ENCODE data around the gene CCND1.

The CCND1 gene

DNA sequence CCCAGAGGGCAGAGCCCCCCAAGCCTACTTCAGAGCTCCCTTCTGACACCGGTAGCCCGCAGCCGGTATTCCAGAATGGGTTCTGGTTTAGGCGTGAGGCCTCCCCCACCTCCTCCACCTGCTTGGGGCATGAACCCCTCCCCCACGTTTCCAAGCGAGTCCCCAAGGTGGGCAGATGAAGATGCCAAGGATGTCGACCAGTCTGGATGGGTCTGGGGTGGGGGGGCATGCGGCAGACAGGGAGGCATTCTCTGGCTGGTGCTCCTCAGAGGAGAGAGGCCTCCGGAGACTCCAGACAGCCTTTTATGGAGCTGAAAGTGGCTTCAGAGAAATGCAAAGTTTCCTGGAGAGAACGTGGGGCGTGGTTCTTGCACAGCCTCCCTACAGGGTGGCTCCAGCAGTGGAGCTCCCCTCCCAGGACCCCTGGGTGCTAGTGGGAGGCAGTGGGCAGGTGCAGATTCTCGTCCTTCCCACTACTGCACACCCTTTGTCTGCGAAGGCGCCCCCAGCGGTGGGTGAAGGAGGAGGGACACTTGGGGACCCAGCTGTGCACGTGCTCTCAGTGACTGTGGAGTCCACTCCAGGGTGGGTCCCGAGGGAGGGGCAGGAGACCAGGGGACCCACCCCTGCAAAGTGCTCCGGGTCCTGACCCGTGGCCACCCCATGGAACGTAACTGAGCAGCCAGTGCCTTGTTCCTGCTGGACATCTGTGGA, 4.2 kb downstream of the CCND1 start:
- no peak for DNase-seq (ENCODE audit: insufficient read length, low spot score)
- TF ChIP-seq POLR2A (IDR thresholded peaks at IDR 0.05; ENCODE audit: low read depth, low read length) = no peak
- no peak for TF ChIP-seq TAF1 (IDR thresholded peaks at IDR 0.05; ENCODE audit: low read depth, low read length)
- no peak for TF ChIP-seq POLR2AphosphoS5 (IDR thresholded peaks at IDR 0.05; ENCODE audit: low read depth, low read length)
- no peak for TF ChIP-seq PAX5 (IDR thresholded peaks at IDR 0.05; ENCODE audit: insufficient read depth, low read length, severe bottlenecking)
- no peak for TF ChIP-seq SPI1 (IDR thresholded peaks at IDR 0.05; ENCODE audit: low read depth, low read length)
- no peak for TF ChIP-seq POU2F2 (IDR thresholded peaks at IDR 0.05; ENCODE audit: low read depth, low read length)
- FAIRE-seq = no peak

DNA sequence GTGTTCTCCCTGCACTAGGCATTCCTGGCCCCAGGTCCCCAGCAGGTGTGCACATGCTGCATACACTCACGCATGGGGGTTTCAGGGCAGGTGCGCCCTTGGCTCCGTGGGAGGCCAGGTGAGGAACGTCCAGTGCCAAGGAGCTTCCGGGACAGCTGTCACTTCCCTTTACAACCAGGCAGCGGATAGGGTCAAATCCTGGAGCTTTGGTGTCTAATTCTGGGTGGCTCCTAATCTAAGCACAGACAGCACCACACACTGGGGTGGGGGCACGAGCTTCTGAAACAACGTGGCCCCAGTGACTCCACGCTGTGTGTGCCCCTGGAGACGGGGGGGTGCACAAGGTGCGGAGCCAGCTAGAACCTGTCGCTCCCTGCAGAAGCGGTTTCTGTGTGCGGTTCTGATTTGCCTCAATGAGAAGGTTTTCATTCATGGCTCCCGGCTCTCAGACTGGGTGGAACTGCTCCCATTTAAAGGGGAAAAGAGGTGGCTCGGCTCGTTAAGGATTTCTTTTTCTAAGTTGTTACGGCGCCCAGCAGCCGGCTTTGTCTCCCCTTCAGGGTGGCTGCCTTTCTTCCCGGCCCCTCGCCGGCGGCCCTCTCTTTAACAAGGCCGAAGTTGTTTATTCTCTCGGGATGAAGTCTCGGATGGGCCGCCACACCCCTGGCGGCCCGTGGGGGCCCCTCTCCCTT, 5.0 kb downstream of the CCND1 start:
- DNase-seq (ENCODE audit: insufficient read length, low spot score) (no peak), FAIRE-seq (no peak)
- TF ChIP-seq POLR2AphosphoS5 (IDR thresholded peaks at IDR 0.05; ENCODE audit: low read depth, low read length) = no peak
- no peak for TF ChIP-seq POU2F2 (IDR thresholded peaks at IDR 0.05; ENCODE audit: low read depth, low read length)
- no peak for TF ChIP-seq SPI1 (IDR thresholded peaks at IDR 0.05; ENCODE audit: low read depth, low read length)
- no peak for TF ChIP-seq POLR2A (IDR thresholded peaks at IDR 0.05; ENCODE audit: low read depth, low read length)
- TF ChIP-seq TAF1 (IDR thresholded peaks at IDR 0.05; ENCODE audit: low read depth, low read length) = no peak
- TF ChIP-seq PAX5 (IDR thresholded peaks at IDR 0.05; ENCODE audit: insufficient read depth, low read length, severe bottlenecking) = no peak

DNA sequence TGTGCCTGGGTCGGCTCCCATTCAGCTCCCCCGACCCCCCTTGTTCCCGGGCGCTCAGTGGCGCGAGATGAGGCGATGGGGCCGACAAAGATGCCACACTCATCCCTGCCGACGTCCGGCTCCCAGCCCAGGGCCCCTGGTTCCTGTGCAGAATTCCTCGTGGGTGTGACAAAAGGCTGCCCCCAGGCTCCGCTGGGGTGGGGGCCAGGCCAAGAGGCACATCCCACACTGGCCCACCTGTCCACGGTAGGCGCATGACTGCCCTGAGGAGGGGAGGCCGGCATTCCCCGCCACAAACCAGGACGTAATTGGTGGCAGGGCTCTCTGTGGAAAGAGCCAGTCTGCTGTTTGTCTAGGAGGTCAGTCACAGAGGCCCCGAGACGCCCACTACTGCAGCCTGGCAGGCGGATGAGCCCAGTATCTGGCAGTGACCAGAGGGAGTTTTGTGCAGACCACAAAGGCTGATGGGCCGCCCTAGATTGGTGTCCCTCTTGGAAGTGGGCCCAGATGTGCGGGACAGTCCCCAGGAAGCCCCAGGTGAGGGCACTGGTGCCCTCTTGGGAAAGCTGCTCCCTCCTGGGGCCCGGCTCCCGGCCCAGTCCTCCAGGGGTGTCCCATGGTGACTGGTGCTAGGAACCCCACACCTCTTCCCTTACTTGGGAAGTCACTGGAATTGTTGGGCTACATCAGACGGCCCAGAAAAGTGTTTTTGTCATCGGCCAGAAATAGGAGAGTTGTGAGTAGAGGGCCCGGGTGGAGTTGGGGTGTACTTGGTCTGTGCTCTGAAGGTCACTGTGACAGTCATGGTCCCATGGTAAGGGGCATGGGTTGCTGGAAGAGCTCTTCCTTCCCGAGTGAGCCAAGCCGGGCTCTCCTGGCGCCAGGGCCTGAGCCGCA, 5.8 kb downstream of the CCND1 start:
- TF ChIP-seq SPI1 (IDR thresholded peaks at IDR 0.05; ENCODE audit: low read depth, low read length) (no peak), POLR2AphosphoS5 (IDR thresholded peaks at IDR 0.05; ENCODE audit: low read depth, low read length) (no peak), PAX5 (IDR thresholded peaks at IDR 0.05; ENCODE audit: insufficient read depth, low read length, severe bottlenecking) (no peak), POU2F2 (IDR thresholded peaks at IDR 0.05; ENCODE audit: low read depth, low read length) (no peak), POLR2A (IDR thresholded peaks at IDR 0.05; ENCODE audit: low read depth, low read length) (no peak), TAF1 (IDR thresholded peaks at IDR 0.05; ENCODE audit: low read depth, low read length) (no peak)
- FAIRE-seq (no peak), DNase-seq (ENCODE audit: insufficient read length, low spot score) (no peak)

DNA sequence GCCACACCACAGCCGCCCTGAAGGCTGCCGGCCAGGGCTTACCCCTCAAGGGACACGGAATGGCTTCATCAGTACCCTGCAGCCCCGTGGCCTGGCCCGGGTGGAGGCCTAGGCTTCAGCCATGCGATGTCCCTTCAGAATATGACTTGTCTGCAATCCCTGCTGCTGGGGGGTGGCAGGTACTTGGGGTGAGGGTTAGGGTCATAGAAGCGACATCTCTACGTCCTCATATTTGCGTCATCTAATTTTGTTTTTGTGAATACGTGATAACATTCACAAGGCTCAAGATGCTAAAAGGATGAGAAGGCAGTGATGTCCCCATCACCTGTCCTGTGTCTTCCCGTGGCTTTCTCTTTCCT, 6.4 kb downstream of the CCND1 start:
- no peak for FAIRE-seq
- DNase-seq (ENCODE audit: insufficient read length, low spot score) = no peak
- no peak for TF ChIP-seq POLR2A (IDR thresholded peaks at IDR 0.05; ENCODE audit: low read depth, low read length)
- TF ChIP-seq POLR2AphosphoS5 (IDR thresholded peaks at IDR 0.05; ENCODE audit: low read depth, low read length) = no peak
- TF ChIP-seq POU2F2 (IDR thresholded peaks at IDR 0.05; ENCODE audit: low read depth, low read length) = no peak
- TF ChIP-seq SPI1 (IDR thresholded peaks at IDR 0.05; ENCODE audit: low read depth, low read length) = no peak

DNA sequence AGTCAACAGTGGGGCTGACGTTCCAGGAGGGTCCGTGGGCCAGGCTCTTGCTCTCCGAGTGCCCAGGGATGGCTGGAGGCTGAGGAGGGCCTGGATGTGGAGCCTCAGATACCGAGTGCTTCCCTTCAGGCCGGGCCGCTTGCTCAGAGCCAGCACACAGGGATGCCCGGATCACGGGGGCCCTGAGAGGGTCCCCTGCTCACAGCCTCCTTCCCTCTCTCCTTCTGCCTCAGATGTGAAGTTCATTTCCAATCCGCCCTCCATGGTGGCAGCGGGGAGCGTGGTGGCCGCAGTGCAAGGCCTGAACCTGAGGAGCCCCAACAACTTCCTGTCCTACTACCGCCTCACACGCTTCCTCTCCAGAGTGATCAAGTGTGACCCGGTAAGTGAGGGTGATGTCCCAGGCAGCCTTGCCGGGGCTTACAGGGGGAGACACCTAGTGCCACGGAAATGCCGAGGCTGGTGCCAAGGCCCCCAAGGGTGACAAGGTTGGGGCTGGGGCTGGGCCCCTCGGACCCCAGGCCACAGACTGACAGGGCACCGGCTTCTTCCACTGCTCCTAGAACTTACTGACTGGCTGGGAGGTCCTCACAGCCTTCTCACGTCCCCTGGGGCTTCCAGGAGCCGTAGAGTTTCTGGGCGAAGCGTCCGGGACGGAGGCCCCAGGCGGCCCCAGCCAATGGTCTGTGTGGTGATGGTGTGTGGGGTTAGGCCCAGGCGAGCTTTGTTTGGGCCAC, 7.0 kb downstream of the CCND1 start:
- no peak for DNase-seq (ENCODE audit: insufficient read length, low spot score)
- TF ChIP-seq SPI1 (IDR thresholded peaks at IDR 0.05; ENCODE audit: low read depth, low read length) (peak; percentile 18; the same call in 1 of the 2 replicates), POU2F2 (IDR thresholded peaks at IDR 0.05; ENCODE audit: low read depth, low read length) (no peak)
- FAIRE-seq = no peak

DNA sequence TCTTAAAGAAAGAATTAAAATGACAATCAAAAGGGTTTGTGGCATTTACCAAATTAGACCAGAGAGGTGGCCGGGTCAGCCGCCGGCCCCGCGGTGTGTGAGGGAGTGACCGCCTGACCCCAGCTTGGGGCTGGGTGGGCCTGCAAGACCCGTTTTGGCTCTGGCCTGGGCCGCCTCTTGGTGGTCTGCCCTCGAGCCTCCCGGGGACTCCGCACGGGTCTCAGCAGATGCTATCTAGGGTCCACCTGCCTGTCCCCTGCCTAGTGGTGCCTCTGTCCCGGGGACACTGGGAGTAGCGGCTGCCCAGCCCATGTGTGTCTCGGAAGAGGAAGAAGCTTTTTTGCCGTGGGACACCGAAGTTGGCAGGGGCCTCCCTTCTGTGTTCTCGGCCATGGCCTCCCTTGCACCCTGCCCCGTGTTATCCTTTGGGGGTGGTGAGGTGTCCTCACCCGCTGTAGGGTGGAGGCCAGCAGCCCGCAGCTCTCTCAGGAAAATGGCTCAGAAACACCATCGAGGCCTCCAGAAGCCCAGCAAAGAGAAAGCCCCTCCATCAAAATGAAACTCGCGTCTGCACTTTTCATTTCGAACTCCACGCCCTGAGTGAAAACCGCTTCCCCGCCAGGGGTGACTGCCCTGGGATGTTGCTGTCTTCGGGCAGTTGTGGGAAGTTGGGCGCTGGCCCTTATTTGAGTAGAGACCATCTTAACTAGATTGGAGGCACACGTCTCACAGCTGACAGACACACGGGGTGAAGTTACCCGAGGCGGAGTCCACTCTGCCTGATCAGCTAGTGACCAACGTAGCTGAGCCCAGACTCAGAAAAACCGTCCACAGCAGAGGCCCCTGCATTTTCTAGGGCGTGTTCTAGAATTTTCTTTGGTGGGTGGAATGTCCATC, 8.0 kb downstream of the CCND1 start:
- no peak for DNase-seq (ENCODE audit: insufficient read length, low spot score)
- no peak for FAIRE-seq
- TF ChIP-seq POLR2A (IDR thresholded peaks at IDR 0.05; ENCODE audit: low read depth, low read length) (no peak), POLR2AphosphoS5 (IDR thresholded peaks at IDR 0.05; ENCODE audit: low read depth, low read length) (no peak)

DNA sequence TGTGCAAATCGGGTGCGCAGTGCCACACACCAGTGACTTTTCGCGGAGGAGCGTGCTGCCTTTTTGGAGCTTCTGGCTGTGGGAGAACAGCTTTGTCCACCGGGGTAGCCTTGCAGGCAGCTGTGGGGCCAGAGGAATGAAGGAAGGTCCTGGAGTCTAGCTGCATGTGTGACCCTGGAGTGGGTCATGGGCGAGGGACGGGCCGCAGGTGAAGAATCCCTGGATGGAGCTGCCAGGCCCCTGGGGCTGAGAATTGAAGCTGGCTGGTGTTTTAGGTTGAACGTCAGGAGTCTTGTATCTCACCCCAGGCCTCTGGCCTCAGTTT, 8.6 kb downstream of the CCND1 start:
- DNase-seq (ENCODE audit: insufficient read length, low spot score) (no peak), FAIRE-seq (no peak)
- TF ChIP-seq PAX5 (IDR thresholded peaks at IDR 0.05; ENCODE audit: insufficient read depth, low read length, severe bottlenecking) = no peak
- no peak for TF ChIP-seq SPI1 (IDR thresholded peaks at IDR 0.05; ENCODE audit: low read depth, low read length)
- TF ChIP-seq POU2F2 (IDR thresholded peaks at IDR 0.05; ENCODE audit: low read depth, low read length) = no peak
- TF ChIP-seq POLR2A (IDR thresholded peaks at IDR 0.05; ENCODE audit: low read depth, low read length) = no peak
- no peak for TF ChIP-seq POLR2AphosphoS5 (IDR thresholded peaks at IDR 0.05; ENCODE audit: low read depth, low read length)
- no peak for TF ChIP-seq TAF1 (IDR thresholded peaks at IDR 0.05; ENCODE audit: low read depth, low read length)

DNA sequence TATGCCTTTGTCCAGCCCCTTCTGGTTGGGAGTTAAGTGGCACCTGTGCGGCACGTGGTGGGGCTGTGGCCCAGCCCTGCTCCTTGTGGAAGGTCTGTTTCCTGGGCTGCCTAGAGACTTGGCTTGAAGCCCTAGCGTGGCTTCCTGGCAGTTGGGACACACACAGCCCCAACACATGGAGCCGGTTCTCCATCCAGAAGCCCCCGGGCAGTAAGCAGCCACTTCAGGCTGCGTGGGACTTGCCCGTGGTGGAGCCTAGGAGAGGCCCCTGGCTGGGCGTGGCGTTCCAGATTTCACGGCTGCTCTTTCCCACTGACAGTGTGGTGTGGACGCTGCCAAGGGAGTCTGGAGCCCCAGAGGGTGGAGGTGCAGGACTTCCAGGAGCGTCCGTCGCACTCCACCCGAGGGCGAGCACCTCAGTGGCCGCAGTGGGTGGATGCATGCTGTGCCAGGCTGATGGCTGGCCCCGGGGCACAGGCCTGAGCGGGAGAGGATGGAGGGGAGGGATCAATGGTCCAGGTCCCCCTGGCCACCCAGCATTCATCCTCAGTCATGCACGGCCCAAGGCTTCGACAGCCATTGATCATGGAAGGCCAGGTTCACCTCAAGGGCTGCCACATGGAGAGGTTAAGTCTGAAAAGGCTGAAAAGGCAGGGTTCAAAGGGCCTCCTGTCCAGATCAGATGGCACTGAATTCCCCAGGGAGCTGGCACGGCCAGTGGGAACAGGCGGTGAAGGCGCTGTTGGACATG, 9.3 kb downstream of the CCND1 start:
- FAIRE-seq (no peak), DNase-seq (ENCODE audit: insufficient read length, low spot score) (no peak)
- no peak for TF ChIP-seq POLR2A (IDR thresholded peaks at IDR 0.05; ENCODE audit: low read depth, low read length)
- TF ChIP-seq TAF1 (IDR thresholded peaks at IDR 0.05; ENCODE audit: low read depth, low read length) = no peak
- TF ChIP-seq SPI1 (IDR thresholded peaks at IDR 0.05; ENCODE audit: low read depth, low read length) = no peak

All from GM12891 (cell line).